MM.1S (cell line): Measurements from ENCODE around the gene TMIGD3.

Experiments
- DNase-seq: peaks from one replicate; pipeline ENCODE4 v3.0.0-alpha.2; 2015
- H2AFZ ChIP-seq: fragments of 300-600 bp; sonication (generic); 2 replicates; pipeline ENCODE4 v1.6.0; 2016; ENCODE audit warnings: antibody characterized with exemption, low read length
- H3F3A ChIP-seq: fragments of 300-600 bp; sonication (generic); 2 replicates; pipeline ENCODE4 v1.6.1; 2016; ENCODE audit warnings: mild to moderate bottlenecking, antibody characterized with exemption, low read length, moderate library complexity, mixed read lengths; ENCODE audit not compliant: insufficient read depth
- H3K27ac ChIP-seq: fragments of 300-600 bp; sonication (generic); 2 replicates; pipeline ENCODE4 v1.5.1; 2016; ENCODE audit warnings: mild to moderate bottlenecking, low read length
- H3K27me3 ChIP-seq: fragments of 300-600 bp; sonication (generic); replicated peaks from 2 replicates; pipeline ENCODE4 v1.6.0; 2016; ENCODE audit warnings: low read length; ENCODE audit not compliant: insufficient read depth
- H3K36me3 ChIP-seq: fragments of 300-600 bp; sonication (generic); replicated peaks from 2 replicates; pipeline ENCODE4 v1.6.1; 2016; ENCODE audit warnings: mild to moderate bottlenecking, low read length, mixed read lengths; ENCODE audit not compliant: insufficient read depth
- H3K4me1 ChIP-seq: fragments of 300-600 bp; sonication (generic); 2 replicates; pipeline ENCODE4 v1.6.1; 2016; ENCODE audit warnings: low read length, mixed read lengths
- H3K4me2 ChIP-seq: fragments of 300-600 bp; sonication (generic); 2 replicates; pipeline ENCODE4 v1.6.0; 2016; ENCODE audit warnings: low read depth, low read length
- H3K4me3 ChIP-seq: fragments of 300-600 bp; sonication (generic); 2 replicates; pipeline ENCODE4 v1.5.1; 2016; ENCODE audit warnings: low read length, mixed read lengths
- H3K79me2 ChIP-seq: fragments of 300-600 bp; sonication (generic); 2 replicates; pipeline ENCODE4 v1.6.1; 2016; ENCODE audit warnings: mixed run types, low read length, mixed read lengths
- H3K9ac ChIP-seq: fragments of 300-600 bp; sonication (generic); 2 replicates; pipeline ENCODE4 v1.6.1; 2016; ENCODE audit warnings: low read length, mixed read lengths
- H3K9me2 ChIP-seq: fragments of 300-600 bp; sonication (generic); replicated peaks from 2 replicates; pipeline ENCODE4 v1.6.1; 2016; ENCODE audit warnings: mild to moderate bottlenecking, low read length, mixed read lengths; ENCODE audit not compliant: insufficient read depth
- H3K9me3 ChIP-seq: fragments of 300-600 bp; sonication (generic); replicated peaks from 2 replicates; pipeline ENCODE4 v1.6.1; 2016; ENCODE audit warnings: mild to moderate bottlenecking, low read length, mixed read lengths; ENCODE audit not compliant: insufficient read depth
- H4K20me1 ChIP-seq: fragments of 300-600 bp; sonication (generic); 2 replicates; pipeline ENCODE4 v1.6.1; 2016; ENCODE audit warnings: mild to moderate bottlenecking, low read length, moderate library complexity, mixed read lengths; ENCODE audit not compliant: insufficient read depth
- CTCF ChIP-seq: fragments of 300-600 bp; sonication (generic); IDR thresholded peaks from 2 replicates; pipeline ENCODE4 v1.5.1; 2016; ENCODE audit warnings: antibody characterized with exemption, low read length, mixed read lengths
- EZH2 ChIP-seq: fragments of 300-600 bp; sonication (generic); optimal IDR thresholded peaks from 2 replicates; pipeline ENCODE3; 2017; ENCODE audit warnings: low read depth, mild to moderate bottlenecking, antibody characterized with exemption, low read length, mixed read lengths
- EZH2phosphoT487 ChIP-seq: fragments of 300-600 bp; sonication (generic); IDR thresholded peaks from 2 replicates; pipeline ENCODE4 v1.6.1; 2018; ENCODE audit warnings: antibody characterized with exemption, low read length

The TMIGD3 gene

GRCh38 chr1:111474106-111474505, 29.3 kb downstream of the TMIGD3 start:
- peaks cover 14% of the 10 kb centered on the region for H3K4me1 ChIP-seq
- peaks cover 23% of the 10 kb centered on the region for H3K27me3 ChIP-seq
- no peaks in the 10 kb centered on the region for H3K9me2 ChIP-seq
- no peak for DNase-seq
- H3K79me2 ChIP-seq, result no peaks in the 10 kb centered on the region
- no peaks in the 10 kb centered on the region for H3K36me3 ChIP-seq
- no peaks in the 10 kb centered on the region for H3F3A ChIP-seq
- no peak overlapping the region for H3K9ac ChIP-seq
- no peak overlapping the region for H3K4me2 ChIP-seq
- TF ChIP-seq EZH2, result no peak
- TF ChIP-seq CTCF, result no peak
- no peak for TF ChIP-seq EZH2phosphoT487
- no peak overlapping the region for H3K4me3 ChIP-seq
- H4K20me1 ChIP-seq, result no peaks in the 10 kb centered on the region
- H3K27ac ChIP-seq, result no peak overlapping the region
- no peak overlapping the region for H2AFZ ChIP-seq
- no peaks in the 10 kb centered on the region for H3K9me3 ChIP-seq

GRCh38 chr1:111471538-111471937, 31.9 kb downstream of the TMIGD3 start:
- no peak for DNase-seq
- Histone ChIP-seq H3K4me3 (no peak overlapping the region), H3K4me2 (no peak overlapping the region), H3K9me3 (no peaks in the 10 kb centered on the region), H3K9me2 (no peaks in the 10 kb centered on the region), H3K79me2 (no peaks in the 10 kb centered on the region), H4K20me1 (no peaks in the 10 kb centered on the region), H2AFZ (no peak overlapping the region), H3K27ac (no peak overlapping the region), H3F3A (no peaks in the 10 kb centered on the region), H3K27me3 (peaks cover 8% of the 10 kb centered on the region), H3K36me3 (no peaks in the 10 kb centered on the region), H3K4me1 (peaks cover 5% of the 10 kb centered on the region; the same call in 1 of the 2 replicates), H3K9ac (no peak overlapping the region)
- TF ChIP-seq CTCF (no peak), EZH2phosphoT487 (no peak), EZH2 (no peak)

- no peaks in the 10 kb centered on the region for H4K20me1 ChIP-seq
- H3K9ac ChIP-seq, result no peak overlapping the region
- no peaks in the 10 kb centered on the region for H3K9me2 ChIP-seq
- H3K4me3 ChIP-seq, result no peak overlapping the region
- H3K36me3 ChIP-seq, result no peaks in the 10 kb centered on the region
- no peak overlapping the region for H3K4me2 ChIP-seq
- H3K27ac ChIP-seq, result no peak overlapping the region
- peaks cover 7% of the 10 kb centered on the region for H3K27me3 ChIP-seq
- H3F3A ChIP-seq, result no peaks in the 10 kb centered on the region
- H3K4me1 ChIP-seq, result no peaks in the 10 kb centered on the region
- H3K9me3 ChIP-seq, result no peaks in the 10 kb centered on the region
- no peak for TF ChIP-seq CTCF
- TF ChIP-seq EZH2, result no peak
- no peak for TF ChIP-seq EZH2phosphoT487
- H3K79me2 ChIP-seq, result no peaks in the 10 kb centered on the region
- H2AFZ ChIP-seq, result no peak overlapping the region
- no peak for DNase-seq
Observed at GRCh38 chr1:111471012-111471411, 32.4 kb downstream of the TMIGD3 start.
